Neural progenitor cell (in vitro differentiated cells): ENCODE results near the gene INTS6. TPM values are rescaled to one million over a fixed set of nuclear protein-coding genes. Genes with fewer than 3 reads are reported as not detected.

Experiments used
- DNase-seq: peaks from one replicate; pipeline ENCODE4 v3.0.0-alpha.2; 2016; ENCODE audit warnings: low spot score
- H2AFZ ChIP-seq: fragments of 200-600 bp; sonication (generic); replicated peaks from 2 replicates; pipeline ENCODE4 v1.6.1; 2016; ENCODE audit warnings: antibody characterized with exemption
- H3F3A ChIP-seq: fragments of 200-600 bp; sonication (generic); 2 replicates; pipeline ENCODE4 v1.6.1; 2016; ENCODE audit warnings: antibody characterized with exemption, low read depth
- H3K27ac ChIP-seq: fragments of 200-600 bp; sonication (generic); 2 replicates; pipeline ENCODE4 v1.5.1; 2016; ENCODE audit warnings: mild to moderate bottlenecking
- H3K27me3 ChIP-seq: fragments of 200-600 bp; sonication (generic); 2 replicates; pipeline ENCODE4 v1.6.1; 2016; ENCODE audit warnings: mild to moderate bottlenecking, moderate library complexity
- H3K36me3 ChIP-seq: fragments of 200-600 bp; sonication (generic); 2 replicates; pipeline ENCODE4 v1.5.1; 2016
- H3K4me1 ChIP-seq: fragments of 200-600 bp; sonication (generic); 2 replicates; pipeline ENCODE4 v1.6.1; 2016; ENCODE audit warnings: mixed run types
- H3K4me2 ChIP-seq: fragments of 200-600 bp; sonication (generic); 2 replicates; pipeline ENCODE4 v1.6.1; 2016
- H3K4me3 ChIP-seq: fragments of 200-600 bp; sonication (generic); 2 replicates; pipeline ENCODE4 v1.5.1; 2016
- H3K79me2 ChIP-seq: fragments of 200-600 bp; sonication (generic); 2 replicates; pipeline ENCODE4 v1.6.1; 2016; ENCODE audit warnings: low read depth
- H3K9ac ChIP-seq: fragments of 200-600 bp; sonication (generic); 2 replicates; pipeline ENCODE4 v1.6.1; 2016
- H3K9me3 ChIP-seq: fragments of 200-600 bp; sonication (generic); 2 replicates; pipeline ENCODE4 v1.5.1; 2016; ENCODE audit warnings: low read depth
- H4K20me1 ChIP-seq: fragments of 200-600 bp; sonication (generic); 2 replicates; pipeline ENCODE4 v1.6.1; 2016; ENCODE audit warnings: low read depth
- H3K27ac Mint-ChIP-seq: 3 replicates; pipeline ENCODE4 v1.8.0; 2021; ENCODE audit warnings: mixed read lengths
- H3K27me3 Mint-ChIP-seq: 2 replicates; pipeline ENCODE4 v1.8.0; 2022; ENCODE audit warnings: low read depth, mild to moderate bottlenecking, inconsistent platforms, moderate library complexity, mixed read lengths; ENCODE audit not compliant: insufficient read depth
- H3K36me3 Mint-ChIP-seq: 3 replicates; pipeline ENCODE4 v1.8.0; 2021; ENCODE audit warnings: mixed read lengths
- H3K4me1 Mint-ChIP-seq: 3 replicates; pipeline ENCODE4 v1.8.0; 2021; ENCODE audit warnings: mixed read lengths
- H3K4me3 Mint-ChIP-seq: 3 replicates; pipeline ENCODE4 v1.8.0; 2021; ENCODE audit warnings: mild to moderate bottlenecking, moderate library complexity, mixed read lengths
- H3K9me3 Mint-ChIP-seq: 3 replicates; pipeline ENCODE4 v1.8.0; 2020; ENCODE audit warnings: mixed read lengths
- EZH2 ChIP-seq: fragments of 200-600 bp; sonication (generic); IDR thresholded peaks from 2 replicates; pipeline ENCODE4 v1.6.1; 2017; ENCODE audit warnings: antibody characterized with exemption, mild to moderate bottlenecking, moderate library complexity
- EZH2phosphoT487 ChIP-seq: fragments of 200-600 bp; sonication (generic); IDR thresholded peaks from 2 replicates; pipeline ENCODE4 v1.6.1; 2017; ENCODE audit warnings: antibody characterized with exemption
- total RNA-seq: library from RNA; depleted of rRNA; stranded (reverse); fragments of >200 nt; gene quantifications from 2 replicates; pipeline ENCODE4 v1.2.3, GENCODE V29; 2015; ENCODE audit warnings: low replicate concordance
- TF ChIP-seq, protein P1 (sequence below): fragments of 200-600 bp; sonication (generic); IDR thresholded peaks from 2 replicates; pipeline ENCODE4 v1.5.1; 2017; ENCODE audit warnings: antibody characterized with exemption, mild to moderate bottlenecking

INTS6 gene
- total RNA-seq, 1 donor from 2014 or later: 84.0 TPM

DNA sequence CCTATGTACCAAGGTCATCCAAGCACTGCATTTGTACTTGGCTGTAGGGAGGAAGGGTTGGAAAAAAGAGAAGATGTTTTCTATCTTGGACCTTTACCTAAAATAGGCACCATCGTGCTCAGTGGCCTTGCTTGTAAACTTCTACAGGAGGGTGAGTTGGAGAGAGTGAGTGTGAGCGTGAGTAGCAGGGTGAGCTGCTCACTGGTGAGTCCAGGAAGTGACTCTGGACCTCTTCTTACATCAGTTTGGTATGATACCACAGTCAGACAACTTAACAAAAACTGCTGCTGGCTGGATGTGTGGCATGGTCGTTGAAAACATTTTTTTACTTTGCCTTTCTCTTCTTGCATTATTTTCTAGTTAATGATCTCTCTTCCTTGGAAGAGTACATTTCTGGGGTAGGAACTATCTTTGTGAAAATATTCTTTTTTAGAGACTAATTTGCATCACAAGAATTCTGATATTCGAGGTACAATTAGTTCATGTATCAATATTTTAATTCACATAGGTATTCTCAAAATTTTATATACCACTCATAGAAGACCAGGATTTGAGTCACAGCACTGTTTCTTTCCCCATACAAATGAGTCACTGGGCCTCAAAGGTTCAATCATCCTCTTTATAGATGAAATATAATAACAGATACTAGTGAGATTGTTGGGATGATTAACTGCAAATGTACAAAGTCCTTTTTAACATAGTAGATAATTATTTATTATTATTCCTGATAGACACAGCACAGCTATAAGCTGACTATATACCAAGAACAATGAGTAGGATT is 112.7 kb downstream of the INTS6 start:
- peaks cover 3% of the 10 kb centered on the region for H3K4me1 Mint-ChIP-seq
- H3K4me3 Mint-ChIP-seq: no peak overlapping the region
- H3K9ac ChIP-seq: no peak overlapping the region
- H3K27me3 ChIP-seq: no peaks in the 10 kb centered on the region
- peaks cover 6% of the 10 kb centered on the region for H3F3A ChIP-seq
- H3K27me3 Mint-ChIP-seq: peaks cover 5% of the 10 kb centered on the region
- no peak for DNase-seq
- H4K20me1 ChIP-seq: no peaks in the 10 kb centered on the region
- no peaks in the 10 kb centered on the region for H3K9me3 ChIP-seq
- no peaks in the 10 kb centered on the region for H3K9me3 Mint-ChIP-seq
- H3K4me2 ChIP-seq: no peak overlapping the region
- no peak overlapping the region for H3K4me3 ChIP-seq
- H3K79me2 ChIP-seq: no peaks in the 10 kb centered on the region
- peaks cover 12% of the 10 kb centered on the region for H3K4me1 ChIP-seq
- no peak for TF ChIP-seq EZH2
- TF ChIP-seq, protein P1, sequence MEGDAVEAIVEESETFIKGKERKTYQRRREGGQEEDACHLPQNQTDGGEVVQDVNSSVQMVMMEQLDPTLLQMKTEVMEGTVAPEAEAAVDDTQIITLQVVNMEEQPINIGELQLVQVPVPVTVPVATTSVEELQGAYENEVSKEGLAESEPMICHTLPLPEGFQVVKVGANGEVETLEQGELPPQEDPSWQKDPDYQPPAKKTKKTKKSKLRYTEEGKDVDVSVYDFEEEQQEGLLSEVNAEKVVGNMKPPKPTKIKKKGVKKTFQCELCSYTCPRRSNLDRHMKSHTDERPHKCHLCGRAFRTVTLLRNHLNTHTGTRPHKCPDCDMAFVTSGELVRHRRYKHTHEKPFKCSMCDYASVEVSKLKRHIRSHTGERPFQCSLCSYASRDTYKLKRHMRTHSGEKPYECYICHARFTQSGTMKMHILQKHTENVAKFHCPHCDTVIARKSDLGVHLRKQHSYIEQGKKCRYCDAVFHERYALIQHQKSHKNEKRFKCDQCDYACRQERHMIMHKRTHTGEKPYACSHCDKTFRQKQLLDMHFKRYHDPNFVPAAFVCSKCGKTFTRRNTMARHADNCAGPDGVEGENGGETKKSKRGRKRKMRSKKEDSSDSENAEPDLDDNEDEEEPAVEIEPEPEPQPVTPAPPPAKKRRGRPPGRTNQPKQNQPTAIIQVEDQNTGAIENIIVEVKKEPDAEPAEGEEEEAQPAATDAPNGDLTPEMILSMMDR: no peak
- TF ChIP-seq EZH2phosphoT487: no peak
- no peak overlapping the region for H3K27ac ChIP-seq
- no peak overlapping the region for H2AFZ ChIP-seq
- H3K36me3 ChIP-seq: no peaks in the 10 kb centered on the region
- H3K27ac Mint-ChIP-seq: no peak overlapping the region
- no peaks in the 10 kb centered on the region for H3K36me3 Mint-ChIP-seq

DNA sequence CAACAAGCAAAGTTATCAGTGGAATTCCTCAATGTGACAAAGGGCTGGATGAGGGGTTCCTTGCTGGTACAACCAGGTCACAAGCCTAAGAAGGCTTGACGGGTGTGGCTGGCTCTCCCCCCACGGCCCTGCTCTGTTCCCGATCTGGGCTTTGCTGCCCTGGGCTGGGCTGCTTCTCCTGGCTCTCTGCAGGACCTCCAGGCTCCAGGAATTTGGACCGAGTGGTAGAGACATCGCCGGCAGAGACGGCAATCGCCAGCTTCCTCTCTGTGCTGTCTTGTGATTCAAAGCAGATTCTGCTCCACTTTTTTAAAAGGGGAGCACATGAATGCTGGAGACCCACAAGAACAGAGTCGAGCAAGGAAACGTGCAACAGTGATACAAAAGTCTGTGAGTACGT is 113.5 kb downstream of the INTS6 start, which contains the start of gene SERPINE3:
SERPINE3 (plus strand) TSS at position 338 of the 400 bp plus-strand sequence. CDS start 1,401 bp downstream, outside the sequence.
- H3K27me3 ChIP-seq: no peaks in the 10 kb centered on the region
- H3K4me3 ChIP-seq: no peak within 1 kb of the TSS
- TF ChIP-seq EZH2 (no peak), EZH2phosphoT487 (no peak)
- TF ChIP-seq, protein P1: no peak
- H3K4me2 ChIP-seq: no peak within 1 kb of the TSS
- H3K9ac ChIP-seq: no peak within 1 kb of the TSS
- H3K9me3 ChIP-seq: no peaks in the 10 kb centered on the region
- H4K20me1 ChIP-seq: no peaks in the 10 kb centered on the region
- no peak within 1 kb of the TSS for H3K27ac ChIP-seq
- H3K4me3 Mint-ChIP-seq: no peak within 1 kb of the TSS
- H3K27ac Mint-ChIP-seq: no peak within 1 kb of the TSS
- H3K79me2 ChIP-seq: no peaks in the 10 kb centered on the region
- no peaks in the 10 kb centered on the region for H3K36me3 ChIP-seq
- peaks cover under 1% of the 10 kb centered on the region for H3K4me1 Mint-ChIP-seq
- H3F3A ChIP-seq: peaks cover 8% of the 10 kb centered on the region
- no peaks in the 10 kb centered on the region for H3K9me3 Mint-ChIP-seq
- H3K27me3 Mint-ChIP-seq: peaks cover 3% of the 10 kb centered on the region
- H3K4me1 ChIP-seq: peaks cover 12% of the 10 kb centered on the region
- H3K36me3 Mint-ChIP-seq: no peaks in the 10 kb centered on the region
- DNase-seq: no peak
- H2AFZ ChIP-seq: no peak within 1 kb of the TSS

DNA sequence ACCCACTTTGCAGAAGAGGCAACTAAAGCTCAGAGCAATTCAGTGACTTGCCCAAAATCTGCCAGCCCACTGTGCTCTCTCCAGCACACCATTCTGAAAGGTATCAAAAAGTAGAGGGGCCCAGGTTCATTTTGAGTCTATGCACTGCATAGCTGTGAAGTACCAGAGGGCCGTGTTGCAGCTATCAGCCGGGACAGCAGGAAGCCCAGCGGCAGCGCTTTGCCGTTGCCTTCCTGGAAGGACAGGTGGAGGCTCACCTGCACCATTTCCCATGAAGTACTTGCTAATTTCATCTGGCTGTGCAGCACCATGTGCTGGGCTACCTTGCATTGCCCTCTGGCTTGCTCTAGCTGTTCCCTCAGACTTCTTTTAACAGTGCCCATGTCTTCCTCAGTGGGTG is 116.1 kb downstream of the INTS6 start:
- no peak overlapping the region for H2AFZ ChIP-seq
- H3K4me3 ChIP-seq: no peak overlapping the region
- H3K9me3 ChIP-seq: no peaks in the 10 kb centered on the region
- no peaks in the 10 kb centered on the region for H3K36me3 Mint-ChIP-seq
- H3K27ac Mint-ChIP-seq: no peak overlapping the region
- no peak overlapping the region for H3K9ac ChIP-seq
- H4K20me1 ChIP-seq: no peaks in the 10 kb centered on the region
- peaks cover 12% of the 10 kb centered on the region for H3K4me1 ChIP-seq
- no peak for DNase-seq
- H3K36me3 ChIP-seq: no peaks in the 10 kb centered on the region
- no peaks in the 10 kb centered on the region for H3K27me3 ChIP-seq
- TF ChIP-seq EZH2phosphoT487 (no peak), EZH2 (no peak)
- TF ChIP-seq, protein P1: no peak
- no peak overlapping the region for H3K4me3 Mint-ChIP-seq
- H3K4me2 ChIP-seq: no peak overlapping the region
- no peaks in the 10 kb centered on the region for H3K9me3 Mint-ChIP-seq
- peaks cover 2% of the 10 kb centered on the region for H3K27me3 Mint-ChIP-seq
- peaks cover 8% of the 10 kb centered on the region for H3F3A ChIP-seq
- H3K27ac ChIP-seq: no peak overlapping the region
- no peaks in the 10 kb centered on the region for H3K79me2 ChIP-seq
- H3K4me1 Mint-ChIP-seq: no peaks in the 10 kb centered on the region
